GM12874 (cell line): Measurements from ENCODE around the gene BOD1L1.

Experiments used
- CTCF ChIP-seq: IDR thresholded peaks from 2 replicates; pipeline ENCODE4 v1.5.1; 2011; ENCODE audit warnings: low read depth, mild to moderate bottlenecking, control low read depth, low read length, moderate library complexity; ENCODE audit not compliant: insufficient read depth

BOD1L1 gene

GRCh38 chr4:13616597-13616996 is 10.9 kb downstream of the BOD1L1 start:
- TF ChIP-seq CTCF, result no peak

- no peak for TF ChIP-seq CTCF
Measured at GRCh38 chr4:13615161-13615560, 12.4 kb downstream of the BOD1L1 start.

- no peak for TF ChIP-seq CTCF
Measured at GRCh38 chr4:13612569-13612968, 15.0 kb downstream of the BOD1L1 start.

- no peak for TF ChIP-seq CTCF
Measured at GRCh38 chr4:13611283-13611842, 16.2 kb downstream of the BOD1L1 start.

GRCh38 chr4:13605330-13605729 is 22.2 kb downstream of the BOD1L1 start:
- no peak for TF ChIP-seq CTCF

GRCh38 chr4:13601848-13602247 is 25.7 kb downstream of the BOD1L1 start:
- TF ChIP-seq CTCF, result no peak

GRCh38 chr4:13601048-13601447 is 26.5 kb downstream of the BOD1L1 start:
- no peak for TF ChIP-seq CTCF
